ENCODE results near the gene MSI2. TPM values are rescaled to one million over a fixed set of nuclear protein-coding genes. Genes with fewer than 3 reads are reported as not detected.
"Not testable (repeated sequence)": the region's sequence is repeated elsewhere in the genome, so short reads cannot be mapped to it uniquely, and the experiment has no call there.

Gene MSI2
- total RNA-seq, 2 experiments from 2014 or later: 131 to 164 TPM

DNA sequence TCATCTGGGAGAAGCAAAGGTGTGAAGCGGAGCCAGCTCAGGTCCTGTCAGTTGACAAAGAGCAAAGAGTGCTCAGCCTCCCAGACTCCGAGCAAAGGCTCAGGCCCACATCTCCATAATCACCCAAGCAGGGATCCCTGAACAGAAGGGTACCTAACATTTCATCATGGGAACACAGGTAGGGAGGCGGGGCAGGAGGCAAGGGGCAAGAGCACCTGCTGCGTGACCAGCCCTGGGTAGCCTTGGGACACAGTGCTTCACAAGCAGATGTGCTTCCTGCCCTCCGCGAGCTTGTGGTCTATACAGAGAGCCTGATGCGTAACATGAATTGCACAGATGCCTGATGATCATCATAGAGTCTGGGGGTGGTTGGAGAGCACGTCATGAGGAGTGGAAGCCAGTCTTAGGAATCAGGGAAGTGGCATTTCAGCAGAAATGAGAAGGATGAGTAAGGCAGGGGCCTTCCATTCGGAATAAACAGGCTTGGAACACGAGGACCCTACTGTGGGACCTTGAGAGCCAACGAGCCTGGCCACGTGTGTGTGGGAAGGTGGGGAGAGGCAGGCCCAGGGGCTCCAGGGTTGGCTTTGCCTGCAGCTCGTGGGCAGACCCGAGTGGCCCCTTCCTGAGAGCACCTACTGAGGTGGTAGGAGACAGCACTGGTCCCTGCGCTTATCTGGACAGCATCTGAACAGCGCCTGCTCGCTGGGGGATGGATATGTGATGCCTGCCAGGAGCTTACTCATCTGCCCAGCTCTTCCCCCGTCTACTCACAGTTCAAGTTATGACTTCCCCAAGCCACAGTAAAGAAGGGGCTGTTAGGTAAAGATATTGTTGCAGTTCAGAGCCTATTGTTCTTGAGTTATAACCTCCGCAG is 363.0 kb downstream of the MSI2 start:
- Histone ChIP-seq H3K9me2 (ENCODE audit: insufficient read depth, low read length) (no peaks in the 10 kb centered on the region), H3K4me3 (ENCODE audit: low read depth, low read length, poor library complexity, severe bottlenecking) (no peak overlapping the region), H2AFZ (ENCODE audit: low read length) (no peak overlapping the region), H3K27ac (ENCODE audit: low read depth, low read length, poor library complexity, severe bottlenecking) (no peak overlapping the region), H3K4me1 (ENCODE audit: insufficient read depth, low read length, poor library complexity, severe bottlenecking) (peaks cover 37% of the 10 kb centered on the region), H3K79me2 (ENCODE audit: insufficient read depth, low read depth, low read length) (no peaks in the 10 kb centered on the region), H3K4me2 (ENCODE audit: low read length) (no peak overlapping the region), H3K9me3 (ENCODE audit: low read length) (peaks cover 12% of the 10 kb centered on the region), H3K36me3 (ENCODE audit: insufficient read depth, low read length) (peaks cover 33% of the 10 kb centered on the region), H4K20me1 (ENCODE audit: insufficient read depth, low read length) (no peaks in the 10 kb centered on the region)
- TF ChIP-seq, protein P1, sequence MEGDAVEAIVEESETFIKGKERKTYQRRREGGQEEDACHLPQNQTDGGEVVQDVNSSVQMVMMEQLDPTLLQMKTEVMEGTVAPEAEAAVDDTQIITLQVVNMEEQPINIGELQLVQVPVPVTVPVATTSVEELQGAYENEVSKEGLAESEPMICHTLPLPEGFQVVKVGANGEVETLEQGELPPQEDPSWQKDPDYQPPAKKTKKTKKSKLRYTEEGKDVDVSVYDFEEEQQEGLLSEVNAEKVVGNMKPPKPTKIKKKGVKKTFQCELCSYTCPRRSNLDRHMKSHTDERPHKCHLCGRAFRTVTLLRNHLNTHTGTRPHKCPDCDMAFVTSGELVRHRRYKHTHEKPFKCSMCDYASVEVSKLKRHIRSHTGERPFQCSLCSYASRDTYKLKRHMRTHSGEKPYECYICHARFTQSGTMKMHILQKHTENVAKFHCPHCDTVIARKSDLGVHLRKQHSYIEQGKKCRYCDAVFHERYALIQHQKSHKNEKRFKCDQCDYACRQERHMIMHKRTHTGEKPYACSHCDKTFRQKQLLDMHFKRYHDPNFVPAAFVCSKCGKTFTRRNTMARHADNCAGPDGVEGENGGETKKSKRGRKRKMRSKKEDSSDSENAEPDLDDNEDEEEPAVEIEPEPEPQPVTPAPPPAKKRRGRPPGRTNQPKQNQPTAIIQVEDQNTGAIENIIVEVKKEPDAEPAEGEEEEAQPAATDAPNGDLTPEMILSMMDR (conservative IDR thresholded peaks at IDR 0.05; ENCODE audit: low read length): no peak
- TF ChIP-seq EZH2phosphoT487 (IDR thresholded peaks at IDR 0.05; ENCODE audit: borderline replicate concordance, low read depth, low read length): no peak
- no TSS peak for BruUV-seq (replicated peaks)
- intact Hi-C loops (cut with micrococcal nuclease; ENCODE audit: unreplicated experiment): no loop called here
- CTCF ChIA-PET (ENCODE audit: unreplicated experiment): no interaction called here
- POLR2A ChIA-PET: interaction anchor here (0.5 kb wide), 1 partner anchor 51 kb away, joined by 3 read pairs; no protein-coding TSS in a partner anchor
- no peak for DNase-seq (ENCODE audit: low spot score)

DNA sequence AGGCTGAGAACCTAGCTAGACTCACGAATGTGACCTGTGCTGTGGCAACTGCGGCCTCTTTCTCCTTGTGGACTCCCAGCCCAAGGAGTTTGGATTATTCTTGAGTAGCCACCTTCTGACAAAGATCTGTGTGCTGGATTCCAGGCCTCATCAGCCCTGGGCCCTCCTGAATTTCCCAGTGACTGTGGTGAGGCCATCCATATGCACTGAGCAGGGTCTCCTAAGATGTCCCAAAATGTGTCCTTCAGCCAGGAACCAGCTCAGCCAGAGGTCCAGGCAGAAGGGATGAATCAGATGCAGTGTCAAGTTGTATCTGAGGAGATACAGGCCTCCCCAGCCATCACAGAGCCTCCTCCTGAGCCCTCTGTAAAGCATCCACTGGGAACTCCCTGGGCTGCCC is 364.3 kb downstream of the MSI2 start:
- Histone ChIP-seq H3K79me2 (ENCODE audit: insufficient read depth, low read depth, low read length) (no peaks in the 10 kb centered on the region), H3K9me2 (ENCODE audit: insufficient read depth, low read length) (no peaks in the 10 kb centered on the region), H3K4me1 (ENCODE audit: insufficient read depth, low read length, poor library complexity, severe bottlenecking) (peaks cover 50% of the 10 kb centered on the region), H3K4me3 (ENCODE audit: low read depth, low read length, poor library complexity, severe bottlenecking) (no peak overlapping the region), H2AFZ (ENCODE audit: low read length) (no peak overlapping the region), H3K27ac (ENCODE audit: low read depth, low read length, poor library complexity, severe bottlenecking) (no peak overlapping the region), H4K20me1 (ENCODE audit: insufficient read depth, low read length) (no peaks in the 10 kb centered on the region), H3K9me3 (ENCODE audit: low read length) (peaks cover 12% of the 10 kb centered on the region), H3K4me2 (ENCODE audit: low read length) (no peak overlapping the region), H3K36me3 (ENCODE audit: insufficient read depth, low read length) (peaks cover 32% of the 10 kb centered on the region)
- no peak for DNase-seq (ENCODE audit: low spot score)
- CTCF ChIA-PET (ENCODE audit: unreplicated experiment): no interaction called here
- intact Hi-C loops (cut with micrococcal nuclease; ENCODE audit: unreplicated experiment): loop anchor here (10.0 kb wide), 1 partner anchor 714 kb away; no protein-coding TSS in a partner anchor
- TF ChIP-seq, protein P1 (conservative IDR thresholded peaks at IDR 0.05; ENCODE audit: low read length): no peak
- TF ChIP-seq EZH2phosphoT487 (IDR thresholded peaks at IDR 0.05; ENCODE audit: borderline replicate concordance, low read depth, low read length): no peak
- POLR2A ChIA-PET: interaction anchor here (0.6 kb wide), 1 partner anchor 13 kb away, joined by 4 read pairs; no protein-coding TSS in a partner anchor
- no TSS peak for BruUV-seq (replicated peaks)

DNA sequence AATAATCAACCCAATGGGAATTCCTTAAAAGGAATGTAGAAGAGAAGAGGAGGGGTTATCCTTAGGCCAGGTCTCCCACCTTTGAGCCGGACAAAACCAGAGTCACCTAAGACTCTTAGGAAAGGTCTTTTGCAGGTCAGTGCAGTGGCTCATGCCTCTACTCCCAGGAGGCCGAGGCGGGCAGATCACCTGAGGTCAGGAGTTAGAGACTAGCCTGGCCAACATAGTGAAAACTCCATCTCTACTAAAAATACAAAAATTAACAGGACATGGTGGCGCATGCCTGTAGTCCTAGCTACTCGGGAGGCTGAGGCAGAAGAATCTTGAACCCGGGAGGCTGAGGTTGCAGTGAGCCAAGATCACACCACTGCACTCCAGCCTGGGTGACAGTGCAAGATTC is 365.5 kb downstream of the MSI2 start:
- not testable (repeated sequence) for H3K9me3 ChIP-seq (ENCODE audit: low read length); DNase-seq (ENCODE audit: low spot score); H3K79me2 ChIP-seq (ENCODE audit: insufficient read depth, low read depth, low read length); H3K9me2 ChIP-seq (ENCODE audit: insufficient read depth, low read length); H4K20me1 ChIP-seq (ENCODE audit: insufficient read depth, low read length); H2AFZ ChIP-seq (ENCODE audit: low read length); H3K4me3 ChIP-seq (ENCODE audit: low read depth, low read length, poor library complexity, severe bottlenecking); BruUV-seq (replicated peaks)
- intact Hi-C loops (cut with micrococcal nuclease; ENCODE audit: unreplicated experiment): loop anchor here (2.0 to 10.0 kb wide), 2 partner anchors 265 to 713 kb away; no protein-coding TSS in a partner anchor
- H3K27ac ChIP-seq (ENCODE audit: low read depth, low read length, poor library complexity, severe bottlenecking): peak overlapping the region; percentile 76
- H3K4me1 ChIP-seq (ENCODE audit: insufficient read depth, low read length, poor library complexity, severe bottlenecking): peaks cover 51% of the 10 kb centered on the region
- CTCF ChIA-PET (ENCODE audit: unreplicated experiment): interaction anchor here (1.0 kb wide), 1 partner anchor 15 kb away, joined by 3 read pairs; no protein-coding TSS in a partner anchor
- H3K36me3 ChIP-seq (ENCODE audit: insufficient read depth, low read length): peaks cover 20% of the 10 kb centered on the region
- POLR2A ChIA-PET: interaction anchor here (1.1 to 3.9 kb wide), 2 partner anchors 15 kb away, joined by 3 to 36 read pairs; no protein-coding TSS in a partner anchor
- H3K4me2 ChIP-seq (ENCODE audit: low read length): peak overlapping the region; percentile 87; the same call in 1 of the 2 replicates
